GM18861 (cell line): ENCODE measurements around the gene CYYR1.
"Not testable (repeated sequence)": the region's sequence is repeated elsewhere in the genome, so short reads cannot be mapped to it uniquely, and the experiment has no call there.

Experiments
- ATAC-seq: cut with Tn5 transposase; IDR thresholded peaks from one replicate; pipeline ENCODE4 v1.9.1; 2021; ENCODE audit not compliant: unreplicated experiment

The CYYR1 gene

GRCh38 chr21:26491663-26492062 is 81.4 kb downstream of the CYYR1 start:
- no peak for ATAC-seq

- ATAC-seq, result no peak
Observed at GRCh38 chr21:26490771-26491170, 82.3 kb downstream of the CYYR1 start.

- ATAC-seq, result no peak
Observed at GRCh38 chr21:26489781-26490180, 83.3 kb downstream of the CYYR1 start.

GRCh38 chr21:26487981-26488480 is 85.1 kb downstream of the CYYR1 start:
- ATAC-seq, result no peak

- ATAC-seq, result no peak
Observed at GRCh38 chr21:26473471-26473870, 99.6 kb downstream of the CYYR1 start.

GRCh38 chr21:26471099-26471471 is 102.0 kb downstream of the CYYR1 start:
- no peak for ATAC-seq

- ATAC-seq, result no peak
Observed at GRCh38 chr21:26470351-26471098, 102.6 kb downstream of the CYYR1 start.

GRCh38 chr21:26469789-26470188 is 103.3 kb downstream of the CYYR1 start:
- no peak for ATAC-seq

- no peak for ATAC-seq
Observed at GRCh38 chr21:26465916-26466315, 107.2 kb downstream of the CYYR1 start.

- no peak for ATAC-seq
Observed at GRCh38 chr21:26461500-26461899, 111.6 kb downstream of the CYYR1 start.

- no peak for ATAC-seq
Observed at GRCh38 chr21:26460621-26461020, 112.5 kb downstream of the CYYR1 start.

GRCh38 chr21:26458854-26459253 is 114.2 kb downstream of the CYYR1 start:
- not testable (repeated sequence) for ATAC-seq

- no peak for ATAC-seq
Observed at GRCh38 chr21:26457817-26458216, 115.3 kb downstream of the CYYR1 start.

GRCh38 chr21:26453267-26453666 is 119.8 kb downstream of the CYYR1 start:
- ATAC-seq, result no peak

- ATAC-seq, result no peak
Observed at GRCh38 chr21:26451081-26451740, 121.9 kb downstream of the CYYR1 start.

- no peak for ATAC-seq
Observed at GRCh38 chr21:26449161-26449560, 123.9 kb downstream of the CYYR1 start.

- no peak for ATAC-seq
Observed at GRCh38 chr21:26448751-26449150, 124.3 kb downstream of the CYYR1 start.

GRCh38 chr21:26447932-26448475 is 125.1 kb downstream of the CYYR1 start:
- ATAC-seq, result no peak

- ATAC-seq, result no peak
Observed at GRCh38 chr21:26445440-26445839, 127.6 kb downstream of the CYYR1 start.

- no peak for ATAC-seq
Observed at GRCh38 chr21:26444646-26445045, 128.4 kb downstream of the CYYR1 start.

GRCh38 chr21:26443867-26444266 is 129.2 kb downstream of the CYYR1 start:
- ATAC-seq, result no peak

- no peak for ATAC-seq
Observed at GRCh38 chr21:26443291-26443690, 129.8 kb downstream of the CYYR1 start.
